Activated CD4-positive, alpha-beta T cell treated with anti-CD3 and anti-CD28 coated beads, Interleukin-2, amount 50 U/mL, for 48 hours (primary cell): ENCODE results near the gene RBMXL2.

Source experiments
- DNase-seq, 2 experiments: peaks; one replicate each; pipeline ENCODE4 v3.0.0-alpha.2; 2020

RBMXL2 gene

GRCh38 chr11:7088921-7089320, at the start of gene RBMXL2:
Gene RBMXL2 (plus strand): TSS chr11:7088998. CDS start chr11:7089121, 123 bp downstream.
- no peak for DNase-seq

GRCh38 chr11:7046474-7047175, 42.2 kb upstream of the RBMXL2 start:
- no peak for DNase-seq

DNA sequence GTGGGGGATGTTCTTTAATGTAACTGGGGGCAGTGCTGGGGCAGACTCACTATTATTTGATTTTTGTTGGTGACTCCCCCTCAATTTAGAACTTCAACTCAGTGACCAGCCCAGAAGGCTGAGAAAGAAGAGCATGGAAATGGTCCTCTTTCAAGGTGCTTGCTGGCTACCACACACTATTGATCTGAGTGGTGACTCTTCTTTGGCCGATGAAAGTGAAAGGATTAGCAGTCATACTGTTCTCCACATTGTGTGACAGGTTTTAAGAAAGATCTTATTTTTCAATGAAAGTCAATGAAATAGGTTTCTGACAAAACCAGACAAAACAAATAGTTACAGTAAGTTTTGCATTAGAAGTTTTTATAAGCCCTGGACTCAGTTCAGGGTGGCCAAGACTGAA, 38.6 kb upstream of the RBMXL2 start:
- DNase-seq = no peak

- no peak for DNase-seq
These were observed 31.8 kb upstream of the RBMXL2 start for GRCh38 chr11:7056828-7057513.

- no peak for DNase-seq
These were observed 31.2 kb upstream of the RBMXL2 start for GRCh38 chr11:7057641-7058040.

DNA sequence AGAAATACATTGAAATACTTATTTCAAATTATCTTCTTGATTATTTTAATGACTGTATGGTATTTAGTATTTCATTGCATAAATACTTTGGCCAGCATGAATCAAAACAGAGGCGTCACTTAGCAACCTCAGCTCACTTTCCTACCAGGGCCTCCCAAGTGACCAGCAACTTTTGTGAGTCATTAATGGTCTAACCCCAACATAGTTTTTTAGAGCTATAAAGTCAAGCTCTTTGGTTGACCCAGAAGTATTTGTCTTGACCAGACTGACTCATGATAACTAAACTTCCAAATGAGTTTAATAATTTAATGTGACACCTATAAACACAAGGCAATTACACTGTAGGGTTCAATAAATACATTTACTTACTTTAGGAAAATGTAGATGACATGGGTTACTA, 27.9 kb upstream of the RBMXL2 start:
- no peak for DNase-seq

- DNase-seq = no peak
These were observed 26.3 kb upstream of the RBMXL2 start for GRCh38 chr11:7062534-7062933.

GRCh38 chr11:7072401-7073028, 16.3 kb upstream of the RBMXL2 start:
- no peak for DNase-seq

GRCh38 chr11:7077101-7077500, 11.7 kb upstream of the RBMXL2 start:
- no peak for DNase-seq

- DNase-seq = no peak
These were observed 9.2 kb upstream of the RBMXL2 start for GRCh38 chr11:7079545-7080135.

- no peak for DNase-seq
These were observed 7.9 kb upstream of the RBMXL2 start for GRCh38 chr11:7080900-7081299.

GRCh38 chr11:7081441-7081840, 7.4 kb upstream of the RBMXL2 start:
- no peak for DNase-seq

DNA sequence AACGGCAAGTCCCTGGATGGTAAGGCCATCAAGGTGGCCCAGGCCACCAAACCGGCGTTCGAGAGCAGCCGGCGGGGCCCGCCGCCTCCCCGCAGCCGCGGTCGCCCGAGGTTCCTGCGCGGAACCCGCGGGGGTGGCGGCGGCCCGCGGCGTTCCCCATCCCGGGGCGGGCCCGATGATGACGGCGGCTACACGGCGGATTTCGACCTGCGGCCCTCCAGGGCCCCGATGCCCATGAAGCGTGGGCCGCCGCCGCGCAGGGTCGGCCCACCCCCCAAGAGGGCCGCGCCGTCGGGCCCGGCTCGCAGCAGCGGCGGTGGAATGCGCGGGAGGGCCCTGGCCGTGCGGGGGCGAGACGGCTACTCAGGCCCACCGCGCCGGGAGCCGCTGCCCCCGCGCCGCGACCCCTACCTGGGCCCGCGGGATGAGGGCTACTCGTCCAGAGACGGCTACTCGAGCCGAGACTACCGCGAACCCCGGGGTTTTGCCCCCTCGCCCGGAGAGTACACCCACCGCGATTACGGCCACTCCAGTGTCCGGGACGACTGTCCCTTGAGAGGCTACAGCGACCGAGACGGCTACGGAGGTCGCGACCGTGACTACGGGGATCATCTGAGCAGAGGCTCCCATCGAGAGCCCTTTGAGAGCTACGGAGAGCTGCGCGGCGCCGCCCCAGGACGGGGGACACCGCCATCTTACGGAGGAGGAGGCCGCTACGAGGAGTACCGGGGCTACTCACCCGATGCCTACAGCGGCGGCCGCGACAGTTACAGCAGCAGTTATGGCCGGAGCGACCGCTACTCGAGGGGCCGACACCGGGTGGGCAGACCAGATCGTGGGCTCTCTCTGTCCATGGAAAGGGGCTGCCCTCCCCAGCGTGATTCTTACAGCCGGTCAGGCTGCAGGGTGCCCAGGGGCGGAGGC, 792 bp downstream of the RBMXL2 start:
- no peak for DNase-seq

- no peak for DNase-seq
These were observed 9.5 kb downstream of the RBMXL2 start for GRCh38 chr11:7098235-7098832.

DNA sequence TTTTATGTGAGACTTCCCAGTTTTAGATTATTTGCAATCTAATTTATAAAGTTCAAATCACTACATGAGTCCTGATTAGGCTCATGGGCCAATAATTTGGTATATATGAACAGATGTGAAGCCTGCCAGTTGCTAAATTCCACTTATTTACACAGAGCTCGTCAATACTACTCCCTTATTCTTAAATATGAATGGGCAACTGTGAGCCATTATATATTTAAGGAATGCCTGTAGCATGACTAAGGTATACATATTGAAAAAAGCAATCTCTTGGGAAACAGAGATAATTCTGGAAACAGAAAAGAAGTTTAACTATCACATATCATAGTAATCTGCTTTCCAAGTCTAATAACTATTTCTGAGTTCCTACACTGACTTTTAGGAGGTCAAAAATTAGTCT, 27.0 kb downstream of the RBMXL2 start:
- DNase-seq = no peak

GRCh38 chr11:7116370-7116769, 27.6 kb downstream of the RBMXL2 start:
- no peak for DNase-seq

- no peak for DNase-seq
These were observed 49.3 kb downstream of the RBMXL2 start for GRCh38 chr11:7138051-7138450.
